K562 (cell line): ENCODE results near the gene LMBR1.

ENCODE experiments used
- CBX5 ChIP-seq: IDR thresholded peaks from 2 replicates; pipeline ENCODE4 v1.6.1; 2014; ENCODE audit warnings: low read depth, borderline replicate concordance
- CHD1 ChIP-seq: fragments of 200-600 bp; sonication (generic); IDR thresholded peaks from one replicate; pipeline ENCODE4 v1.6.1; 2012; ENCODE audit warnings: mild to moderate bottlenecking, moderate library complexity, low read length, inconsistent platforms
- HDAC2 ChIP-seq: fragments of 450-650 bp; IDR thresholded peaks from 2 replicates; pipeline ENCODE4 v1.6.1; 2016; ENCODE audit warnings: mild to moderate bottlenecking
- POLR2A ChIP-seq: fragments of 450-650 bp; conservative IDR thresholded peaks from 2 replicates; pipeline ENCODE4 v1.6.1; 2016
- POLR2AphosphoS5 ChIP-seq: IDR thresholded peaks from 2 replicates; pipeline ENCODE4 v1.6.1; 2011; ENCODE audit warnings: mild to moderate bottlenecking, low read depth, low read length, moderate library complexity; ENCODE audit not compliant: control insufficient read depth, insufficient read depth
- REST ChIP-seq, 2 experiments: fragments of 450-650 bp; formaldehyde crosslinking in 1 of 2; IDR thresholded peaks; 2 replicates each; pipeline versions ENCODE4 v1.4.0 to v1.6.1; 2014 to 2020; ENCODE audit warnings: mild to moderate bottlenecking in 2 of 2, borderline replicate concordance in 1 of 2, low read depth in 1 of 2
- SREBF2 ChIP-seq: sonication (generic); formaldehyde crosslinking; IDR thresholded peaks from 2 replicates; pipeline ENCODE4 v1.4.0; 2020; ENCODE audit warnings: mild to moderate bottlenecking, missing genetic modification reagents
- TCFL5 ChIP-seq: fragments of 250-450 bp; sonication (Bioruptor Pico); conservative IDR thresholded peaks from 2 replicates; pipeline ENCODE4 v1.6.1; 2021; ENCODE audit warnings: mild to moderate bottlenecking, moderate library complexity, matching md5 sums
- ZNF140 ChIP-seq: fragments of 250-450 bp; sonication (Bioruptor Pico); IDR thresholded peaks from 2 replicates; pipeline ENCODE4 v1.8.0; 2021; ENCODE audit warnings: moderate library complexity, mild to moderate bottlenecking, inconsistent platforms
- TF ChIP-seq, protein P1 (sequence below), 3 experiments: IDR thresholded peaks in 2 of 3; conservative IDR thresholded peaks in 1 of 3; 2 replicates each; pipeline ENCODE4 v1.5.1; 2011 to 2012; ENCODE audit warnings: low read length in 3 of 3, mild to moderate bottlenecking in 3 of 3, control low read depth in 2 of 3, improper control_type of control experiment in 1 of 3, inconsistent platforms in 1 of 3, low read depth in 1 of 3, mixed read lengths in 1 of 3, moderate library complexity in 1 of 3; ENCODE audit not compliant: insufficient read depth in 2 of 3

GRCh38 chr7:156772725-156773124 lies 120.3 kb downstream of the LMBR1 start:
- TF ChIP-seq POLR2A, result no peak
- no peak for TF ChIP-seq POLR2AphosphoS5
- TF ChIP-seq CBX5, result no peak
- TF ChIP-seq ZNF140, result no peak
- TF ChIP-seq, protein P1, sequence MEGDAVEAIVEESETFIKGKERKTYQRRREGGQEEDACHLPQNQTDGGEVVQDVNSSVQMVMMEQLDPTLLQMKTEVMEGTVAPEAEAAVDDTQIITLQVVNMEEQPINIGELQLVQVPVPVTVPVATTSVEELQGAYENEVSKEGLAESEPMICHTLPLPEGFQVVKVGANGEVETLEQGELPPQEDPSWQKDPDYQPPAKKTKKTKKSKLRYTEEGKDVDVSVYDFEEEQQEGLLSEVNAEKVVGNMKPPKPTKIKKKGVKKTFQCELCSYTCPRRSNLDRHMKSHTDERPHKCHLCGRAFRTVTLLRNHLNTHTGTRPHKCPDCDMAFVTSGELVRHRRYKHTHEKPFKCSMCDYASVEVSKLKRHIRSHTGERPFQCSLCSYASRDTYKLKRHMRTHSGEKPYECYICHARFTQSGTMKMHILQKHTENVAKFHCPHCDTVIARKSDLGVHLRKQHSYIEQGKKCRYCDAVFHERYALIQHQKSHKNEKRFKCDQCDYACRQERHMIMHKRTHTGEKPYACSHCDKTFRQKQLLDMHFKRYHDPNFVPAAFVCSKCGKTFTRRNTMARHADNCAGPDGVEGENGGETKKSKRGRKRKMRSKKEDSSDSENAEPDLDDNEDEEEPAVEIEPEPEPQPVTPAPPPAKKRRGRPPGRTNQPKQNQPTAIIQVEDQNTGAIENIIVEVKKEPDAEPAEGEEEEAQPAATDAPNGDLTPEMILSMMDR (IDR thresholded peaks at IDR 0.05 in 2 of 3, conservative IDR thresholded peaks at IDR 0.05 in 1 of 3; ENCODE audit: insufficient read depth in 2 of 3, low read depth in 1 of 3, low read length in 3 of 3), result no peak
- no peak for TF ChIP-seq HDAC2
- TF ChIP-seq REST (IDR thresholded peaks at IDR 0.05; ENCODE audit: borderline replicate concordance), result no peak
- TF ChIP-seq REST (CRISPR knock-in tag; IDR thresholded peaks at IDR 0.05; ENCODE audit: low read depth), result no peak
- no peak for TF ChIP-seq SREBF2
- no peak for TF ChIP-seq TCFL5 (CRISPR knock-in tag)
- TF ChIP-seq CHD1, result no peak
